HG02970 (cell line): ENCODE measurements around the gene DDX1.

Experiments used
- ATAC-seq: cut with Tn5 transposase; IDR thresholded peaks from one replicate; pipeline ENCODE4 v1.9.1; 2021; ENCODE audit warnings: mild to moderate bottlenecking, moderate library complexity, moderate number of reproducible peaks; ENCODE audit not compliant: unreplicated experiment, low FRiP score

DDX1 gene

GRCh38 chr2:15626967-15627366, 35.3 kb downstream of the DDX1 start:
- ATAC-seq = no peak

- ATAC-seq = no peak
These were observed 36.4 kb downstream of the DDX1 start for GRCh38 chr2:15627817-15628684.

- ATAC-seq = no peak
These were observed 37.5 kb downstream of the DDX1 start for GRCh38 chr2:15628899-15629855.

- ATAC-seq = no peak
These were observed 38.7 kb downstream of the DDX1 start for GRCh38 chr2:15630121-15630977.

GRCh38 chr2:15630978-15631719, 39.5 kb downstream of the DDX1 start:
- no peak for ATAC-seq

GRCh38 chr2:15631883-15632282, 40.2 kb downstream of the DDX1 start:
- no peak for ATAC-seq

- ATAC-seq = no peak
These were observed 41.6 kb downstream of the DDX1 start for GRCh38 chr2:15633043-15633970.

GRCh38 chr2:15633971-15634346, 42.3 kb downstream of the DDX1 start:
- no peak for ATAC-seq

GRCh38 chr2:15634846-15635490, 43.3 kb downstream of the DDX1 start:
- ATAC-seq = no peak

- ATAC-seq = peak; percentile 77
These were observed 45.5 kb downstream of the DDX1 start for GRCh38 chr2:15636972-15637785.

GRCh38 chr2:15638720-15639119, 47.1 kb downstream of the DDX1 start:
- no peak for ATAC-seq

- ATAC-seq = no peak
These were observed 47.9 kb downstream of the DDX1 start for GRCh38 chr2:15639323-15640251.

GRCh38 chr2:15640261-15640711, 48.6 kb downstream of the DDX1 start:
- ATAC-seq = no peak

GRCh38 chr2:15640784-15641183, 49.1 kb downstream of the DDX1 start:
- ATAC-seq = no peak

- ATAC-seq = no peak
These were observed 49.9 kb downstream of the DDX1 start for GRCh38 chr2:15641530-15641982.
